Ishikawa (cell line): Measurements from ENCODE around the gene TMEM205.

Experiments used
- CEBPB ChIP-seq: IDR thresholded peaks from 2 replicates; pipeline ENCODE4 v1.6.1; 2012
- CREB1 ChIP-seq: IDR thresholded peaks from 2 replicates; pipeline ENCODE4 v1.6.1; 2012; ENCODE audit warnings: low read depth
- EGR1 ChIP-seq: IDR thresholded peaks from 2 replicates; pipeline ENCODE4 v1.6.1; 2012
- EP300 ChIP-seq: IDR thresholded peaks from 2 replicates; pipeline ENCODE4 v1.6.1; 2012; ENCODE audit warnings: borderline replicate concordance
- FOXM1 ChIP-seq: IDR thresholded peaks from 2 replicates; pipeline ENCODE4 v1.6.1; 2012; ENCODE audit warnings: low read depth, borderline replicate concordance
- NFIC ChIP-seq: IDR thresholded peaks from 2 replicates; pipeline ENCODE4 v1.6.1; 2012
- RAD21 ChIP-seq: IDR thresholded peaks from 2 replicates; pipeline ENCODE4 v1.6.1; 2012; ENCODE audit warnings: low read depth
- TAF1 ChIP-seq: IDR thresholded peaks from 2 replicates; pipeline ENCODE4 v1.6.1; 2012; ENCODE audit warnings: low read depth, mild to moderate bottlenecking
- TCF12 ChIP-seq: IDR thresholded peaks from 2 replicates; pipeline ENCODE4 v1.6.1; 2012; ENCODE audit warnings: low read depth
- TEAD4 ChIP-seq: IDR thresholded peaks from 2 replicates; pipeline ENCODE4 v1.6.1; 2012
- YY1 ChIP-seq: IDR thresholded peaks from 2 replicates; pipeline ENCODE4 v1.6.1; 2012; ENCODE audit warnings: low read depth
- ZBTB7A ChIP-seq: IDR thresholded peaks from 2 replicates; pipeline ENCODE4 v1.6.1; 2012; ENCODE audit warnings: low read depth
- TF ChIP-seq, protein P1 (sequence below): IDR thresholded peaks from 2 replicates; pipeline ENCODE4 v1.6.1; 2012
- TF ChIP-seq, protein P2 (sequence below): IDR thresholded peaks from 2 replicates; pipeline ENCODE4 v1.6.1; 2012
- TF ChIP-seq, protein P3 (sequence below): IDR thresholded peaks from 2 replicates; pipeline ENCODE4 v1.6.1; 2012; ENCODE audit warnings: low read depth, mild to moderate bottlenecking

TMEM205 gene

DNA sequence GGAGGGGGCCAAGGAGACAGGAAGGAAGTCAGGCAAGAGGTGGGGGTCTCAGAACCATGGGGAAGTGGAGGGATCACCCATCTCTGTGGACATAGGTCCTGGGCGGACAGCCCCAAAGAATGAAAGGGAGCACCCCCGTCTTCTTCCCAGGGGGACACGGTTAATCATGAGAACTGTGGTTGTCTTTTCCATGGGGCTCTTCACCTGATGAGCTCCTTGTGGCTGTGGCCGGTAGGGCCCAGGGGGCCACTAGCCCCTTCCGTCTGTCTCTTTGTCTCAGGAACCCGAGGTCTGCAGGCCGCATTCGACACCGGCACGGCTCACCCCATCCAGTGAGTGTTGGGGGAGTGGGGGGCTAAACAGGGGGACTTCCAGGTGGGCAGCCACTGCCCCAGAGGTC lies 17.8 kb upstream of the TMEM205 start:
- TF ChIP-seq NFIC (no peak), ZBTB7A (no peak), TEAD4 (no peak), CEBPB (no peak), FOXM1 (no peak), YY1 (no peak)
- TF ChIP-seq, protein P1, sequence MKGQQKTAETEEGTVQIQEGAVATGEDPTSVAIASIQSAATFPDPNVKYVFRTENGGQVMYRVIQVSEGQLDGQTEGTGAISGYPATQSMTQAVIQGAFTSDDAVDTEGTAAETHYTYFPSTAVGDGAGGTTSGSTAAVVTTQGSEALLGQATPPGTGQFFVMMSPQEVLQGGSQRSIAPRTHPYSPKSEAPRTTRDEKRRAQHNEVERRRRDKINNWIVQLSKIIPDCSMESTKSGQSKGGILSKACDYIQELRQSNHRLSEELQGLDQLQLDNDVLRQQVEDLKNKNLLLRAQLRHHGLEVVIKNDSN: no peak
- TF ChIP-seq, protein P2, sequence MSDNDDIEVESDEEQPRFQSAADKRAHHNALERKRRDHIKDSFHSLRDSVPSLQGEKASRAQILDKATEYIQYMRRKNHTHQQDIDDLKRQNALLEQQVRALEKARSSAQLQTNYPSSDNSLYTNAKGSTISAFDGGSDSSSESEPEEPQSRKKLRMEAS: no peak

DNA sequence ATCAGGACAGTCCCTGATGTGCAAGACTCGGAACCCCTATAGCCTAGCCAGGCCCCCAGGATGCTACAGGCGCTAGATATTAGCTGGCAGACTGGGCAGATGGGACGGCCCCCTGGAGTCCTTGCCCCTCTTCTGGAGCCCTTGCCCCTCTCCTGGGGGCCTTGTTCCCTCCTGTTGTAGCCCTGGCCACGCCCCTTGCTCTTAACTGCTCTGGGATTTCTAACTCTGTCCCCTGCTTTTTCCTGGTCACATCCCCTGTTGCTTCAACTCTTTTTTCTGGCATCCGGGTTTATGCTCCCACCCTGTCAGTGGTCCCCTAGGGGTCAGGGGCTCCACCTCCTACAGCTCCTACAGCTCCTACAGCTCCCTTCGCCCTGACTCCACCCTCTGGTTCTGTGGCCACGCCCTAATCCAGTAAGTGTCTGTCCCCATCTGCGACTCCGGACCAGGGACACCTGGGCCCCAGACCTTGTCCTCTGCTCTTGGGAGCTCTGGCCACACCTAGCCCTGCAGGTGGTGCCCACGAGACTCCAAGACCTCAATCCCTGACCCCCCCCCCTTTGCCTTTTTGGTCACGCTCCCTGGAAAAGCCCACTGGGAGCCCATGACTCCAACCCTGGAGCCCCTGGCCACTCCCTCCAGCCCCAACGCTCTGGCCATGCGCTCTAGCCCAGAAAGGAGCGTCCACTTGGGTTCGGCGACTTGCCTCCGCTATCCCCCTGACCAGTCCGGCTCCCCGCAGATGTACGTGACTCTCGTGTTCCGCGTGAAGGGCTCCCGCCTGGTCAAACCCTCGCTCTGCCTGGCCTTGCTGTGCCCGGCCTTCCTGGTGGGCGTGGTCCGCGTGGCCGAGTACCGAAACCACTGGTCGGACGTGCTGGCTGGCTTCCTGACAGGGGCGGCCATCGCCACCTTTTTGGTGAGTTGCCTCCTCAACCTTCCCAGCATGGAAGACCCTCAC lies 16.0 kb upstream of the TMEM205 start:
- no peak for TF ChIP-seq EGR1
- TF ChIP-seq, protein P3, sequence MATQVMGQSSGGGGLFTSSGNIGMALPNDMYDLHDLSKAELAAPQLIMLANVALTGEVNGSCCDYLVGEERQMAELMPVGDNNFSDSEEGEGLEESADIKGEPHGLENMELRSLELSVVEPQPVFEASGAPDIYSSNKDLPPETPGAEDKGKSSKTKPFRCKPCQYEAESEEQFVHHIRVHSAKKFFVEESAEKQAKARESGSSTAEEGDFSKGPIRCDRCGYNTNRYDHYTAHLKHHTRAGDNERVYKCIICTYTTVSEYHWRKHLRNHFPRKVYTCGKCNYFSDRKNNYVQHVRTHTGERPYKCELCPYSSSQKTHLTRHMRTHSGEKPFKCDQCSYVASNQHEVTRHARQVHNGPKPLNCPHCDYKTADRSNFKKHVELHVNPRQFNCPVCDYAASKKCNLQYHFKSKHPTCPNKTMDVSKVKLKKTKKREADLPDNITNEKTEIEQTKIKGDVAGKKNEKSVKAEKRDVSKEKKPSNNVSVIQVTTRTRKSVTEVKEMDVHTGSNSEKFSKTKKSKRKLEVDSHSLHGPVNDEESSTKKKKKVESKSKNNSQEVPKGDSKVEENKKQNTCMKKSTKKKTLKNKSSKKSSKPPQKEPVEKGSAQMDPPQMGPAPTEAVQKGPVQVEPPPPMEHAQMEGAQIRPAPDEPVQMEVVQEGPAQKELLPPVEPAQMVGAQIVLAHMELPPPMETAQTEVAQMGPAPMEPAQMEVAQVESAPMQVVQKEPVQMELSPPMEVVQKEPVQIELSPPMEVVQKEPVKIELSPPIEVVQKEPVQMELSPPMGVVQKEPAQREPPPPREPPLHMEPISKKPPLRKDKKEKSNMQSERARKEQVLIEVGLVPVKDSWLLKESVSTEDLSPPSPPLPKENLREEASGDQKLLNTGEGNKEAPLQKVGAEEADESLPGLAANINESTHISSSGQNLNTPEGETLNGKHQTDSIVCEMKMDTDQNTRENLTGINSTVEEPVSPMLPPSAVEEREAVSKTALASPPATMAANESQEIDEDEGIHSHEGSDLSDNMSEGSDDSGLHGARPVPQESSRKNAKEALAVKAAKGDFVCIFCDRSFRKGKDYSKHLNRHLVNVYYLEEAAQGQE: no peak
- no peak for TF ChIP-seq EP300
- no peak for TF ChIP-seq ZBTB7A
- TF ChIP-seq TEAD4: no peak
- no peak for TF ChIP-seq TCF12
- TF ChIP-seq, protein P2: no peak
- no peak for TF ChIP-seq RAD21
- no peak for TF ChIP-seq CREB1
- no peak for TF ChIP-seq TAF1
- no peak for TF ChIP-seq FOXM1
- TF ChIP-seq CEBPB: no peak
- TF ChIP-seq, protein P1: no peak
- TF ChIP-seq YY1: no peak

- TF ChIP-seq, protein P2: peak; percentile 76
- TF ChIP-seq, protein P3: peak; percentile 82
- no peak for TF ChIP-seq CEBPB
Measured at GRCh38 chr19:11361037-11361770, 15.1 kb upstream of the TMEM205 start.

DNA sequence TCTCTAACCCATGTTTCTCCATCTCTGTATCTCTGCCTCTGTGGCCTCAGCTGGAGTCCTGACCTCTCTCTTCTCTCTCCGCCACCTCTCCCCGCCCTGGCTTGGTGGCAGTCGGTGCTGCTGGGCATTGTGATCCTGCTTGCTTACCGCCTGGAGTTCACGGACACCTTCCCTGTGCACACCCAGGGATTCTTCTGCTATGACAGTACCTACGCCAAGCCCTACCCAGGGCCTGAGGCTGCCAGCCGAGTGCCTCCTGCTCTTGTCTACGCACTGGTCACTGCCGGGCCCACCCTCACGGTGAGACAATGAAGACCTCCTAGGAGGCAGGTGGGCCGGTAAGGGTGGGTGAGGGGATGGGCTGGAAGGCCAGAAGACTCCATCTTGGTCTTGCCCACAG lies 13.4 kb upstream of the TMEM205 start:
- TF ChIP-seq FOXM1 (no peak), NFIC (no peak), RAD21 (no peak), TAF1 (no peak), CEBPB (no peak), TCF12 (no peak), EGR1 (no peak), YY1 (no peak), TEAD4 (no peak), EP300 (no peak), ZBTB7A (no peak), CREB1 (no peak)
- TF ChIP-seq, protein P1: no peak
- TF ChIP-seq, protein P3: no peak
- TF ChIP-seq, protein P2: no peak
